Measurements from ENCODE around the gene C10orf88. TPM values are rescaled to one million over a fixed set of nuclear protein-coding genes. Genes with fewer than 3 reads are reported as not detected.

The C10orf88 gene
- total and polyA plus RNA-seq, 12 donors = 3.8 to 14.3 (median 7.3) TPM

GRCh38 chr10:122884166-122884565, 69.9 kb downstream of the C10orf88 start:
- no peak for TF ChIP-seq POLR2A (IDR thresholded peaks at IDR 0.05)
- TF ChIP-seq CTCF (IDR thresholded peaks at IDR 0.05) = no peak
- no peak for DNase-seq
- WGBS, 4 donors = 83 to 87% (median 86%) methylated on average over 1 of the region's 1 CpG

GRCh38 chr10:122882766-122883165, 71.3 kb downstream of the C10orf88 start:
- Histone ChIP-seq H3K4me1 (replicated peaks in 1 of 2) (peaks cover 6 to 15% of the 10 kb centered on the region in 2 donors), H3K27ac (no peak overlapping the region), H3K4me3 (no peak overlapping the region), H3K36me3 (replicated peaks in 1 of 2) (no peaks in the 10 kb centered on the region), H3K27me3 (no peaks in the 10 kb centered on the region), H3K9me3 (replicated peaks in 1 of 3) (no peaks in the 10 kb centered on the region)
- DNase-seq = no peak
- intact Hi-C loops (cut with DNase I) = no loop called here
- TF ChIP-seq POLR2A (IDR thresholded peaks at IDR 0.05) = no peak
- TF ChIP-seq CTCF (IDR thresholded peaks at IDR 0.05) = no peak

More at GRCh38 chr10:122884166-122884565, 69.9 kb downstream of the C10orf88 start:
- no peaks in the 10 kb centered on the region for H3K27me3 ChIP-seq
- no peaks in the 10 kb centered on the region for H3K36me3 ChIP-seq (replicated peaks in 1 of 2)
- no peak overlapping the region for H3K27ac ChIP-seq
- no peak overlapping the region for H3K4me3 ChIP-seq
- no peaks in the 10 kb centered on the region for H3K9me3 ChIP-seq (replicated peaks in 1 of 3)
- H3K4me1 ChIP-seq (replicated peaks in 1 of 2) = peaks cover 6 to 8% of the 10 kb centered on the region in 2 donors
- intact Hi-C loops (cut with DNase I) = no loop called here

Other genes starting within 250 kb of the C10orf88 start
- 1 to 10 TPM in 2 of 9 donors, under 1 TPM in 4, not detected in 3; 0.14 to 1.7 (median 0.51) TPM for gene CUZD1, start 108.4 kb downstream of the C10orf88 start, total RNA-seq
- gene CUZD1, start 108.4 kb downstream of the C10orf88 start, polyA plus RNA-seq = 1 to 10 TPM in 2 of 3 donors, under 1 TPM in 1; 0.26 to 2.2 (median 1.5) TPM
- 1 to 10 TPM in 6 of 9 donors, under 1 TPM in 2, not detected in 1; 0.77 to 4.1 (median 1.7) TPM for gene FAM24B, start 74.6 kb downstream of the C10orf88 start, total RNA-seq
- gene FAM24B, start 74.6 kb downstream of the C10orf88 start, polyA plus RNA-seq = 1 to 10 TPM; 2.0 to 4.0 (median 3.1) TPM
- not detected for gene FAM24A, start 43.6 kb downstream of the C10orf88 start, total RNA-seq
- gene FAM24A, start 43.6 kb downstream of the C10orf88 start, polyA plus RNA-seq = not detected
- gene PSTK, start 26.2 kb upstream of the C10orf88 start, total RNA-seq = 1 to 10 TPM; 2.1 to 9.0 (median 4.8) TPM
- 1 to 10 TPM; 6.4 to 8.5 (median 7.1) TPM for gene PSTK, start 26.2 kb upstream of the C10orf88 start, polyA plus RNA-seq
- gene IKZF5, start 54.6 kb upstream of the C10orf88 start, total RNA-seq = 10 to 100 TPM in 5 of 9 donors, 1 to 10 TPM in 4; 3.3 to 20.0 (median 12.6) TPM
- gene IKZF5, start 54.6 kb upstream of the C10orf88 start, polyA plus RNA-seq = 10 to 100 TPM in 2 of 3 donors, 1 to 10 TPM in 1; 7.6 to 13.3 (median 11.4) TPM
- gene ACADSB, start 54.8 kb upstream of the C10orf88 start, total RNA-seq = 10 to 100 TPM; 21.2 to 94.7 (median 37.7) TPM
- 10 to 100 TPM in 1 of 3 donors, 1 to 10 TPM in 2; 8.3 to 79.4 (median 9.0) TPM for gene ACADSB, start 54.8 kb upstream of the C10orf88 start, polyA plus RNA-seq
- 1 to 10 TPM in 1 of 9 donors, not detected in 8; 1.1 TPM for gene HMX3, start 181.7 kb upstream of the C10orf88 start, total RNA-seq
- gene HMX3, start 181.7 kb upstream of the C10orf88 start, polyA plus RNA-seq = not detected
- not detected for gene HMX2, start 193.9 kb upstream of the C10orf88 start, total RNA-seq
- not detected for gene HMX2, start 193.9 kb upstream of the C10orf88 start, polyA plus RNA-seq
- 100 to 1,000 TPM in 5 of 9 donors, 10 to 100 TPM in 4; 73.9 to 149 (median 126) TPM for gene BUB3, start 200.2 kb upstream of the C10orf88 start, total RNA-seq
- 100 to 1,000 TPM in 1 of 3 donors, 10 to 100 TPM in 2; 23.8 to 167 (median 28.2) TPM for gene BUB3, start 200.2 kb upstream of the C10orf88 start, polyA plus RNA-seq

Measured in adrenal gland (tissue), 12 donors.